Loucy (cell line): ENCODE measurements around the gene TRIM51.
"Not testable (repeated sequence)": the region's sequence is repeated elsewhere in the genome, so short reads cannot be mapped to it uniquely, and the experiment has no call there.

Source experiments
- H2AFZ ChIP-seq: fragments of 200-600 bp; sonication (generic); 2 replicates; pipeline ENCODE4 v1.6.0; 2016; ENCODE audit warnings: antibody characterized with exemption, mild to moderate bottlenecking, low read length, moderate library complexity
- H3F3A ChIP-seq: fragments of 200-600 bp; 2 replicates; pipeline ENCODE4 v1.6.0; 2016; ENCODE audit warnings: antibody characterized with exemption, low read depth, mild to moderate bottlenecking
- H3K27me3 ChIP-seq: fragments of 200-600 bp; sonication (generic); 2 replicates; pipeline ENCODE4 v1.6.1; 2014; ENCODE audit warnings: low read length, mild to moderate bottlenecking; ENCODE audit not compliant: insufficient read depth, poor library complexity, severe bottlenecking
- H3K36me3 ChIP-seq: fragments of 200-600 bp; sonication (generic); 2 replicates; pipeline ENCODE4 v1.6.1; 2016; ENCODE audit warnings: low read length; ENCODE audit not compliant: insufficient read depth
- H3K4me1 ChIP-seq: fragments of 200-600 bp; sonication (generic); 2 replicates; pipeline ENCODE4 v1.5.1; 2014; ENCODE audit warnings: low read length, mild to moderate bottlenecking; ENCODE audit not compliant: insufficient read depth, poor library complexity, severe bottlenecking
- H3K4me2 ChIP-seq: fragments of 200-600 bp; sonication (generic); 2 replicates; pipeline ENCODE4 v1.6.0; 2014; ENCODE audit warnings: antibody characterized with exemption, low read length, low read depth, mild to moderate bottlenecking; ENCODE audit not compliant: poor library complexity, severe bottlenecking
- H3K4me3 ChIP-seq: fragments of 200-600 bp; sonication (generic); 2 replicates; pipeline ENCODE4 v1.5.1; 2014; ENCODE audit warnings: low read length, mild to moderate bottlenecking, mixed read lengths; ENCODE audit not compliant: poor library complexity, severe bottlenecking
- H3K79me2 ChIP-seq: fragments of 200-600 bp; sonication (generic); 2 replicates; pipeline ENCODE4 v1.6.1; 2014; ENCODE audit warnings: low read length; ENCODE audit not compliant: insufficient read depth
- H3K9ac ChIP-seq: fragments of 200-600 bp; sonication (generic); 2 replicates; pipeline ENCODE4 v1.6.0; 2014; ENCODE audit warnings: mild to moderate bottlenecking, low read depth, low read length, moderate library complexity; ENCODE audit not compliant: poor library complexity, severe bottlenecking
- H3K9me2 ChIP-seq: fragments of 200-600 bp; sonication (generic); replicated peaks from 2 replicates; pipeline ENCODE4 v1.6.1; 2016; ENCODE audit warnings: low read depth, low read length, mixed read lengths
- H3K9me3 ChIP-seq: fragments of 200-600 bp; sonication (generic); 2 replicates; pipeline ENCODE4 v1.6.1; 2014; ENCODE audit warnings: mild to moderate bottlenecking, antibody characterized with exemption, low read length, low read depth; ENCODE audit not compliant: insufficient read depth
- H4K20me1 ChIP-seq: fragments of 200-600 bp; sonication (generic); 2 replicates; pipeline ENCODE4 v1.6.0; 2014; ENCODE audit warnings: antibody characterized with exemption, low read length, mild to moderate bottlenecking; ENCODE audit not compliant: insufficient read depth, poor library complexity, severe bottlenecking
- CTCF ChIP-seq: fragments of 200-600 bp; sonication (generic); conservative IDR thresholded peaks from 2 replicates; pipeline ENCODE4 v1.5.1; 2014; ENCODE audit warnings: mild to moderate bottlenecking, antibody characterized with exemption, low read length
- EZH2phosphoT487 ChIP-seq: fragments of 200-600 bp; IDR thresholded peaks from 2 replicates; pipeline ENCODE4 v1.6.1; 2018; ENCODE audit warnings: antibody characterized with exemption, mild to moderate bottlenecking, moderate library complexity, borderline replicate concordance

The TRIM51 gene

GRCh38 chr11:55884995-55885394 lies 1.9 kb downstream of the TRIM51 start:
- not testable (repeated sequence) for H3K4me1 ChIP-seq, H3K9me3 ChIP-seq, H3K27me3 ChIP-seq, H3K9ac ChIP-seq, H3K4me3 ChIP-seq, H3F3A ChIP-seq, H3K9me2 ChIP-seq, H3K4me2 ChIP-seq, H3K36me3 ChIP-seq, H2AFZ ChIP-seq, H3K79me2 ChIP-seq, H4K20me1 ChIP-seq

GRCh38 chr11:55885481-55885880 lies 2.4 kb downstream of the TRIM51 start:
- H3K4me3 ChIP-seq, H3K27me3 ChIP-seq, H3K36me3 ChIP-seq, H3F3A ChIP-seq, H3K4me1 ChIP-seq, H3K9ac ChIP-seq, H3K79me2 ChIP-seq, H4K20me1 ChIP-seq, H2AFZ ChIP-seq, H3K4me2 ChIP-seq, H3K9me2 ChIP-seq, H3K9me3 ChIP-seq: not testable (repeated sequence)

GRCh38 chr11:55895216-55895615 lies 12.1 kb downstream of the TRIM51 start:
- TF ChIP-seq CTCF (no peak), EZH2phosphoT487 (no peak)
- Histone ChIP-seq H3F3A (no peaks in the 10 kb centered on the region), H4K20me1 (no peaks in the 10 kb centered on the region), H2AFZ (no peak overlapping the region), H3K27me3 (no peaks in the 10 kb centered on the region), H3K4me2 (no peak overlapping the region), H3K79me2 (no peaks in the 10 kb centered on the region), H3K4me3 (no peak overlapping the region), H3K36me3 (no peaks in the 10 kb centered on the region), H3K4me1 (no peaks in the 10 kb centered on the region), H3K9ac (no peak overlapping the region), H3K9me2 (no peaks in the 10 kb centered on the region), H3K9me3 (no peaks in the 10 kb centered on the region)

GRCh38 chr11:55902308-55902707 lies 19.2 kb downstream of the TRIM51 start:
- no peak overlapping the region for H3K9ac ChIP-seq

More at GRCh38 chr11:55902308-55902707, 19.2 kb downstream of the TRIM51 start:
- H3F3A ChIP-seq, result no peaks in the 10 kb centered on the region
- H4K20me1 ChIP-seq, result no peaks in the 10 kb centered on the region
- H2AFZ ChIP-seq, result no peak overlapping the region
- TF ChIP-seq CTCF, result no peak
- TF ChIP-seq EZH2phosphoT487, result no peak
- H3K79me2 ChIP-seq, result no peaks in the 10 kb centered on the region
- no peaks in the 10 kb centered on the region for H3K4me1 ChIP-seq
- no peaks in the 10 kb centered on the region for H3K36me3 ChIP-seq
- no peaks in the 10 kb centered on the region for H3K27me3 ChIP-seq
- no peak overlapping the region for H3K4me2 ChIP-seq
- H3K4me3 ChIP-seq, result no peak overlapping the region
- no peaks in the 10 kb centered on the region for H3K9me2 ChIP-seq
- no peaks in the 10 kb centered on the region for H3K9me3 ChIP-seq
